HG02884 (cell line): ENCODE measurements around the gene GAB2.
"Not testable (repeated sequence)": the region's sequence is repeated elsewhere in the genome, so short reads cannot be mapped to it uniquely, and the experiment has no call there.

ENCODE experiments used
- ATAC-seq: cut with Tn5 transposase; IDR thresholded peaks from one replicate; pipeline ENCODE4 v1.9.1; 2021; ENCODE audit warnings: mild to moderate bottlenecking, moderate library complexity; ENCODE audit not compliant: unreplicated experiment

GAB2 gene

DNA sequence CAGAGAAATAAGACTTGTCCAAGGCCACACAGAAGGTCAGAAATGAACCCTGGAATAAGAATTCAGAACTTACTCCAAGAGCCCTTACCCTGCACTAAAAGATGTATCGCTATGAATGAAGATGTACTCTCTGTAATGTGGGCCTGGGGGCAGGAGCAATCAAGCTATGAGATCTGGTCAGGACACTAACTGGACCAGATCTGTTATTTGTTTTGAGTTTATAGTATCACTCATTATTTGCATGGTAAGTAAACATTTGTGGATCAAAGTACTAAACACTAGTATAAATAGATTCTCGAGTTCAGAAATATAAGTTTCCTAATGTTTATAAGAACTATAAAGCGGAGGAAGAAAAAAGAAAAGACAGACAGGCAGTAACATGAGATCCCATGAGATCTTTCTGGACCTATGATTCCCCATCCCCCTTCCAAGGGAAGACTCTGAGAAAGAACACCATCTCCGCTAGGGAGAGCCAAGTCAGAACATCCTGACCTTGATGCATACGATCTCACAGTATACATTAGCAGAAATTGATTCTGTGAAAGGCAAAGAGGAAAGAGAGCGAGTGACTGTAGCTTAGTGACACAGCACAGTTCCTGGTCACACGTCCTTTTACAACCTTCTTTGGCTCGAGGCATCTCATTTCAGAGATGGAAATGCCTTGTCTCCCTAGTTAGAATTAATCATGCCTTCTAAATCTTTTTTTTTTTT is 157.7 kb downstream of the GAB2 start:
- no peak for ATAC-seq

DNA sequence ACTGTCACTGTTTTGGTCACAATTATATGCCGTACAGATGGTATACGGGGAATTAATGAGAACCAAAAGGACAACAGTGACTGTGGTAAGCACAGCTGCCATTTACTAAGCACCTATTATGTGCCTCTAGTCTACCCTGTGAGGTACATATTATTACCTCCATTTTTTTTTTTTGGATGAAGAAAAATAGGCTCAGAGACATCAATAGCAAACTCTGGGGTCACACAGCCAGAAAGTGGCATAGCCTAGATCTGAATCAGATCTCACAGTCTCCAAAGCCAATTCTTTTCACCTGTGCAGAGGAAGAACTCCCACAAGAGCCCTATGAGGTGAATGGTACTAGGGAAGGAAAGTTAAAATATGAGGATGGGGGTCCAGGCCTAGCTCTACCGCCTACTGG is 160.0 kb downstream of the GAB2 start:
- ATAC-seq, result no peak

DNA sequence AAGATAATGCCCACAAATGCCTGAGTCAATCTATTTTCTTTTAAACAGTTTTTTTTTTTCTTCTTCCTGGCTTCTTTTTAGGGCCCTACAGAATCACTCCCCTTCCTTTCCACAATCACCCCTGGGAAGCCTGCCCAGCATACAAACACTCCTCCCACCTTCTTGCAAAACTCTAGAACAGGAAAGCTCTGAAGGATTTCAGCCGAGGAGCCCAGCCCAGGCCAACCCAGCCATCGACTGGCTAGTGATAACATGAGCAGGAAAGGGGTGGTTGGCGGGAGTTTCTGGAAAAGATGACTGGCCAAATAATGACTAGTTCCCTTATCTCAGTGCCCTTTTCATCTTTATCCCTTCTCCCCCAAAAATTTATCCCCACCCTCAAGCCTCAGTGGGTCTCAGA is 160.7 kb downstream of the GAB2 start:
- no peak for ATAC-seq

DNA sequence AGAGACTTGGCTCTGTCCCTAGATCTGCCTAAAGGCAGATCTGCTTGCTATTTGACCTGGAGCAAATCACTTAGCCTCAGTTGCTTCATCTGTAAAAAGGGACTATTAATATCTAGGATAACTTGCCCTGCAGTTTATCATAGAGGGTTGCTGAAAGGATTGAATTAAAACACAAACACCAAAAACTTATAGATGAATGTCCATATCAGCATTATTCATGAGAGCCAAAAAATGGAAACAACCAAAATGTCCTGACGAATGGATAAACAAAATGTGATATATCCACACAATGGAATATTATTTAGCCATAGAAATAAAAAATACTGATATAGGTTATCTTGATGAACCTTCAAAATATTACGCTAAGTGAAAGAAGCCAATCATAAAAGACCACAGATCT is 161.7 kb downstream of the GAB2 start:
- ATAC-seq, result no peak

DNA sequence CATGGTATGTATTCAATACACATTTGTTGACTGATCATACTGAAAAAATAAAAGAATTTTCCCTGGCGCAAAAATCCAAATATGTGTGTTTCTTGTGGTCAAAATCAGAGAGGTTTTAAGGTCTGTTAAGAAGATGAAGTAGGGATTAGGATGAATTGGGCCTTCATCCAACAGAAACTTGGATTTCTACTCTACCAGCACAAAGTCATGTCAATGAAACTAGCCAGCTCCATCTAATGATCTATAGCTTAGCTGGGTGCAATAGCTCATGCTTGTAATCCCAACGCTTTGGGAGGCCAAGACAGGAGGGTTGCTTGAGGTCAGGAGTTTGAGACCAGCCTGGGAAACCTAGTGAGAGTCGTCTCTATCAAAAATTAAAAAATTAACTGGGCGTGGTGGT is 163.4 kb downstream of the GAB2 start:
- ATAC-seq, result no peak

DNA sequence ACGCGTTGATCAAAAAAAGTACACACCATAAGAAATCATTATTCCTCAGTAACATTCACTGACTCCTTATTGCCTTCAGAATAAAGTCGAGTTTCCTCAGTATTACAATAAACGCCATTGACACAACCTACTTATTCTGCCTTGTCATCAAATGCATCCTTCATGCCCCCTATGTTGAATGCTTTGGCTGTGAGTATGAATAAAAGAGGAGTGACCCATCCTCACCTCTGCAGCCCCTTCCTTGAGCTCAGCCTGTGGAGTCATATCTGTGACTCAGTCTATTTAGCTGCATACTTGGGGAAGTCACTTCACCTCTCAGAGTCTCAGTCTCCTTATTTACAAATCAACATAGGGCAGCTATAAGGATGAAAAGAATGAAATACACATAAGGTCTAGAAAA is 163.8 kb downstream of the GAB2 start:
- no peak for ATAC-seq

DNA sequence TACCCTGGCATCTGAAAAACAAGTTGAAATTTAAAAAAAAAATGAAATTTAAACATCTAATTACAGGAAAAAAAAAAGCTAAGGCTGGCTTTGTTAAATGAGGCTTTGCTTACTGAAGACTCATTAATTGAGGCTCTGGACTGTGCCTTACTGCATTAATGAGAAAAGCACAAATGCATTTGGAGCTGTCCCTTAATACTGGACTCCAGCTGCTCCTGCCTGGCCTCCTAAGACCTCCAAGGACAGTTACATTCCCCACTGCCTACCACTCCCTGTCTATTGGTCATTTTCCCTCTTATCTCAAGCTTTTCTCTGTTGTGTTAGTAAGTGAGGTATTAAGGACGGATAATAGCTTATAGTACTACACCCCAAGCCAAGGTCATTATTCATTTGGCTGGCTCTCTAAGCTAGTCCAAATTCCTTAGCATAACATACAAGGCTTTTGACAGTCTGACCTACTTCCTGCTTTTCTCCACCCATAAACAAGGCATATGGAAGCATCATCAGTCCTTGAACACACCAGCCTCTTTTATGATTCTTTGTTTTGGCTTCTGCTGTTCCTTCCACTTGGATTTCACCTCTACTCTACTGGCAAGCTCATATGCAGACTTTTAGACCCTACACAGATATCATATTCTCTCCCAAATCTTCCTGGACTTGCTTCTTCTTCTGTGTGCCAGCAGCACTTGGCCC is 166.4 kb downstream of the GAB2 start:
- no peak for ATAC-seq

DNA sequence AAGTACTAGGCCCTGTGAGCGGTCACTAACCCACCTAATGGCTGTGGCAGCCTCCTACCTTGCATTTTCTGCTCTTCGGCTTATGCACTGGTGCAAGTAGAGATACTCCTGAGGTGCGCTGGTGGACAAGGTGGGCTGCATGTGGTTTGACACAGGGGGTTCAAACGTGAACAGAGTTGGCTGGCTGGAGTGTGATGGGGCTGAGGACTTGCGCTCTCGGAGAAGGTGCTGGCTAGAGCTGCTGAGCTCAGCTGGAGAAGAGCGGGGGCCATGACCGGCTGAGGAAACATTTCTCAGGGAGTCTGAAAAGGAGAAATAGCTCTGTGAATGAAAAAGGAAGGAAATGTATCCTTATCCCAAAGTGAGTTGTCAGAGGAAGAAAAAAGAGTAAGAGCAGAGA is 167.5 kb downstream of the GAB2 start:
- ATAC-seq, result no peak

DNA sequence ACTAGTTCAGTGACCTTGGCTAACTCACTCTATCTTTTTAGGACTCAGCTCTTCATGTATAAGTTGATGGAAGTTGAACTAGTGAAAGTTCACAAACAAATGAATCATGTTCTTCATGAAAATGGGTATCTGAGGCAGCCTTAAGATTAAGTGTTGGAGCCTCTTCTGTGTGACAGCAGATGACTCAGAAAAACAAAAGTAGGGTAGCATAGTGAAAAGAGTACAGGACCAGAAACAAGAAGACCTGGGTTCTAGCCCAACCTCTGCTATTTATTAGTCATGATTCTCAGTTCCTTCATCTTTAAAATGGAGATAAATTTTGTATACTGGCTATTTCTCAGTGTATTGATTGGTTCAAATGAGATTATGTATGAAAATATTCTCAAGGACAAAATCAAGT is 168.7 kb downstream of the GAB2 start:
- no peak for ATAC-seq

DNA sequence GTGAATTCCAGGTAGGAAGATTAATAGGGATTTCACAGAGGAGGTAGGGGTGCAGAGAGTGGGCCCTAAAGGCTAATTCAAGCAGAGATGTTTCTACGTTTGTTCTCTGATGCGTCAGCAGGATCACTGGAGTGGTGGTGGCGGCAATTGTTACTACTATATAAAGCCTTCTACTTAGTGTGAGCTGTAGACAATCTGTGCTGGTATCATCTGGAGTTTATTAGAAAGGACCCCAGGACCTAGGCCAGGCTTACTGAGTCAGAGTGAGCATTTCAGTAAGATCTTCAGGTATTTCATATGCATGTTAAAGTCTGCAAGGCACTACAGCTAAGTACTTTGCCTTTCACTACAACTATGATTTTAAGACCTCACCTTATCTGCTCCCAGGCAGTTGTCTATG is 169.4 kb downstream of the GAB2 start:
- ATAC-seq, result no peak

DNA sequence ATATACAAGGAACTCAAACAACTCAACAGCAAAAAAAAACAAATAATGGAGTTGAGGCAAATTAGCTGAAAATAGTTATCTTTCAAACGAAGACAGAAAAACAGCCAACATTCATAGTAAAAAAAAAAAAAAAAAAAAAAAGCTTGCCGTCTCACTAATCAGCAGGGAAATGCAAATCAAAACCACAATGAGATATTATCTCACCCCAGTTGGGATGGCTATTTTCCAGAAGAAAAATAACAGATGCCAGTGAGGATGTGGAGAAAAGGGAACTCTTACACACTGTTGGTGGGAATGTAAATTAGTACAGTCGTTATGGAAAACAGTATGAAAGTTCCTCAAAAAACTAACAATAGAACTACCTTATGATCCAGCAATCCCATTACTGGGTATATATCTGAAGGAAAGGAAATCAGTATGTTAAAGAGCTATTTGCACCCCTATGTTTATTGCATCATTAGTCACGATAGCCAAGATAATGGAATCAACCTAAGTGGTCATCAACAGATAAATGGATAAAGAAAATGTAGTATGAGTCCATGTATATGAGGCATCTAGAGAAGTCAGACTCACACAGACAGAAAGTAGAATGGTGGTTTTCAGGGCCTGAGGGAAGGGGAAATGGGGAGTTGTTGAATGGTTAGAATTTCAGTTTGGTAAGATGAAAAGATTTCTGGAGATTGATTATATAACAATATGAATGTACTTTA is 172.9 kb downstream of the GAB2 start:
- no peak for ATAC-seq

DNA sequence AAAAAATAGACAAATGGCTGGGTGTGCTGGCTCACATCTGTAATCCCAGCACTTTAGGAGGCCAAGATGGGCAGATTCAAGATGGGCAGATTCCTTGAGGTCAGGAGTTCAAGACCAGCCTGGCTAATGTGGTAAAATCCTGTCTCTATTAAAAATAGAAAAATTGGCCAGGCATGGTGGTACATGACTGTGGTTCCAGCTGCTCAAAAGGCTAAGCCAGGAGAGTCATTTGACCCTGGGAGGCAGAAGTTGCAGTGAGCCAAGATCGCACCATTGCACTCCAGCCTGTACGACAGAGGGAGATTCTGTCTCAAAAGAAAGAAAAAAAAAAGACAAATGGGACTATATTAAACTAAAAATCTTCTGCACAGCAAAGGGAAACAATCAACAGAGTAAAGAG is 173.5 kb downstream of the GAB2 start:
- ATAC-seq, result no peak

DNA sequence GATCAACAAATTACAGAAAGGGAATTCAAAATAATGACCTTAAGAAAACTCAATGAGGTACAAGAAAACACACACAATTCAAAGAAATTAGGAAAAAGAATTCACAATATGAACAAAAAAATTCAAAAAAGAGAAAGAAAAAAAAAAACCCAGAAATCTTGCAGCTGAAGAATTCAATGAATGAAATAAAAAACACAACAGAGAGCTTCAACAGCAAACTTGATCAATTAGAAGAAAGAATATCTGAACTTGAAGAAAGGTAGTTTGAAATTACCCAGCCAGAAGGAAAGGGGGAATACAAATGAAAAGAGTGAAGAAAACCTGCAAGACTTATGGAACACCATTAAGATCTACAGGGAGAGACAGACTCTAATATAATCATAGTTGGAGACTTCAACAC is 176.1 kb downstream of the GAB2 start:
- no peak for ATAC-seq

DNA sequence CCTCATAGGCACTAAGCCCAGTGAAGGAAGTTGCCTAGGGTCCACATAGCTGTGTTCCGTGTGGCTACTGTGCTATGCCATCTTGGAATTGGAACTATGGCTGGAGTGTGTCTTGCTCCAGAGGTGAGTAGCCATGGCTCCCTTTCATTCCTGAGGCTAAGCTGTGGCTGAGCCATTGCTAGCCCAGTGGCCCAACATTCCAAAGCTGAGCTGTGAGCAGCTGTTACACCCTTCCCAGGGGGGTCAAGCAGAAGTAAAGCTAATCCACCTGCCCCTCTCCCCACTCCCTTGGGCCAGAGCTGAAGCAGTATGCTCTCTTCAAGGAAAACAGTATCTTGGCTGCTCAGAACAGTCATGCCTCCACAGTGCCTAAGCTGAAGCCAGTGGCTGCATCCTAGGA is 177.8 kb downstream of the GAB2 start:
- ATAC-seq, result no peak

DNA sequence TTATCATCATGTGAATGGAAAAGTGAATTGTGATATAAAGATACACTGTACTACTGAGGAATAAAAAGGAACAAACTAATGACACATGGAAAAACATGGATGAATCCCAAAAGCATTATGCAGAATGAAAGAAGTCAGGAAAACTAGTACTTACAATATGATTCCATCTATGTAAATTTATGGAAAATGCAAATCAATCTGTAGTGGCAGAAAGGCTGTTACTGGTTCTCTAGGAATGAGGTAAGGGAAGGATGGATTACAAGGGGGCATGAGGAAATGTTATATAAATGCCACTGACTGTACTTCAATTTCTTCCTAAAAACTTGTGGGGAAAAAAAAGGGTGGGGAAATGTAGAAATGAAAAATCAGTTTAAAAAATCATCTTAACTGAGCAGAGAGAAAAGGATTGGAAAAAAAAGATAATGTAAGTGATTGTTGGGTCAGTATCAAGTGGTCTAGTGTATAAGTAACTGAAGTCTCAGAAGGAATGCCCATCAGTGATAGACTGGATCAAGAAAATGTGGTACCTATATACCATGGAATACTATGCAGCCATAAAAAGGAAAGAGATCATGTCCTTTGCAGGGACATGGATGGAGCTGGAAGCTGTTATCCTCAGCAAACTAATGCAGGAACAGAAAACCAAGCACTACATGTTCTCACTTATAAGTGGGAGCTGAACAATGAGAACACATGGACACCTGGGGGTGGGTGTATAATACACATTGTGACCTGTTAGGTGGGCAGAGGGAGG is 180.2 kb downstream of the GAB2 start:
- ATAC-seq, result no peak

DNA sequence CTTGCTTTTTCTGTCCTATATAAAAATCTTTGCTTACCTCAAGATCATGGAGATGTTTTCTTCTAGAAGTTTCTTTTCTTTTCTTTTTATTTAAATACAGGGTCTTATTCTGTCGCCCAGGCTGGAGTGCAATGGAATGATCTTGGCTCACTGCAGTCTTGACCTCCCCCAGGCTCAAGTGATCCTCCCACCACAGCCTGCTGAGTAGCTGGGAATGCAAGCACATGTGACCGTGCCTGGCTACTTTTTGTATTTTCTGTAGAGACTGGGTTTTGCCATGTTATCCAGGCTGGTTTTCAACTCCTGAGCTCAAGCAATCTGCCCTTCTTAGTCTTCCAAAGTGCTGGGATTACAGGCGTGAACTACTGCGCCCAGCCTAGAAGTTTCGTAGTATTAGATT is 183.6 kb downstream of the GAB2 start:
- no peak for ATAC-seq

DNA sequence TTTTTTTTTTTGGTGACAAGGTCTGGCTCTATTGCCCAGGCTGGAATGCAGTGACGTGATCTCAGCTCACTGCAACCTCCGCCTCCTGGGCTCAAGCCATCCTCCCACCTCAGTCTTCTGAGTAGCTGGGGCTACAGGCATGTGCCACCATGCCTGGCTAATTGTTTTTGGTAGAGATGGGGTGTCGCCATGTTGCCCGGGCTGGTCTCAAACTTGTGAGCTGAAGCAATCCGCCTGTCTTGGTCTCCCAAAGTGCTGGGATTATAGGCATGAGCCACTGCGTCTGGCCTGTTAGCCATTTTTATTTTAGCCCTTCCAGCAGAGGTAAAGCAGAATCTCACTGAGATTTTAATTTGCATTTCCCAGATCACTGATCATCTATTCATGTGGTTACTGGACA is 184.6 kb downstream of the GAB2 start:
- not testable (repeated sequence) for ATAC-seq

DNA sequence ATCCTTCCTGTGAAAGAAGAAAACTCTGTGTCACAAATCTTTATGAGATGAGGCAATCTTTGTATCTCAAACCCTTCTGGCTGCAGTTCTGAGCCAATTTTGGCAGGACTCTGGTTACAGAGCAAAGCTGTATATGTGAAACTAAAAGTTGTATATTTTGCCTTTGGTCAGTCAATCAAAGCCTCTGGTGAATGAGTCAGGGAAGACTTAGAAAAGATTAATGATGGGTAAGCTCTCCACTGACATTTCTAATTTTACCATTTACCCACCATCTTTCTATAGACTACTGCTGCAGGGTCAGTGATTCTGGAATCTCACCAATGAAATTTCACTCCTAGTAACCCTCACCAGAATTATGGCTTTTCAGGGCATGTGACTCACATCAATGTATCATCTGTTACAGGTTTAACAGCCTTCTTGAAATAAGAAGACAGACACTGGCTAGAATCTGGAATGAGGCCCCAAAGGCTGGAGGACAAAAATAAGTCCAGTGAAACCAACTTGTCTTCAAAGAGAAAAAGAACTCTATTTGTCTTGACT is 185.6 kb downstream of the GAB2 start:
- no peak for ATAC-seq

DNA sequence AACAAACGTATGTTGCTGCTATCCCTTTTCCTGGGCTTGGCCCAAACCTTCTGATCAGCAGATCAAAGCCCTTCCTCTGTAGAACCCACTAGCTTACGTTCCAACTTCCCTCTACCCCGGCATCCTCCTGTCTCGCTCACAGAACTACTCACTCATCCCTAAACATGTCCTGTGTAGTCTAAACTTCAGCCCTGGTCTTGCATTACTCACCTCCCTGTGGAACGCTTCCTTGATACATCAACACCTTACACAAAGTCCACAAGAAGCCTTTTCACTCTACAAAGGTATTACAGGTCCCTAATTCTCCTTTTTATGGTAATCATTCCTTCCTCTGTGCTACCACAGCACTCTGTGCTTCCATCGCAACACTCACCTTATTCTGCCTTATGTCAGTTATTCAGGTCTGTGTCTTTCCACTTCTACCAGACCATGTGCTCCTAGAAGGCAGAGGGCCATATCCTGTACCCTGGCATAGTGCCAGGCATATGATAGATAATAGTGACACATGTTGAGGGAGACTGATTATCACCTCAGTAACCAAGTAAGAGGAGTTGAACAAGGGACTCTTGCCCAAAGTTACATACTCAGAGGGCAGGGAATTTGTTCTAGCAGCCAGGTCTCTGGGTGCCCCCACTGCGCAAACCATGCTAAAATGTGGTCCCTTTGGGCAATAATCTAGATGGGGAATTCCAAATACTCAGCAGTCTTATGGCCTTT is 187.3 kb downstream of the GAB2 start:
- ATAC-seq, result no peak

DNA sequence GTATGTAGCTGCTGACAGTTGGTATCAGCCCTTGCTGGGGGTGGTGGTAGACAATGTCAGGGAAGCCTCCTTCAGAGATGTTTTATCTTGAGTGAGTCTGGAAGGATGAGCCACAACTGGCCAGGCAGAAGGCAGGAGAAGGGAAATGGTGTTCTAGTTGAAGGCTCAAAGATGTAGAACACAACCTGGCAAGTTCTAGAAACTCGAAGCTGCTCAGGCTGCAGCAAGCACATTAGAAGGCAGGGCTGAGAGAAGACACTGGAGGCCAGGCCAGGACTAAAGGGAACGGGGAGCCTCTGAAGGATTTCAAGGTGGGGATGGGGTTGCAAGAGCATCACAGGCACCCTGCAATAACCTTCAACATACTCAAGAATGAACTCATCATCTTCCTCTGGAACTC is 188.5 kb downstream of the GAB2 start:
- no peak for ATAC-seq

DNA sequence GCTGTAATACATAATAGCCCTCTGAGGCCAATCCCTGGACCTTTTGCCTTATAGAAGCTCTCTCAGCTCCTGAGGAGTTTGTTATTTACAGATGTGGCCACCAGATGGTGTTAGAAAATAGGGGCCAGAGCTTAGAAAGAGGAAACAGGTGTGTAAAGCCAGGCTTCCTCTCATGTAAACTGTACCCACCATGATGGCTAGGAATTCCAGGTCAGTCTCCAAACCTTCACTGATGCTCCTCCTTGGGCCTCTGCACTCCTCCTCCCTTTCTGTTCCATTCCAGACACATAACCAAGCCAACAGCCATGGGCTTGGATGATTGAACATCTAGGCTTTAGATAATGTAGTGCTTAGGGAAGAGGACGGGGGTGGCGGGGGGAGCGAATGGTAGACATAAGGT is 189.2 kb downstream of the GAB2 start:
- ATAC-seq, result no peak
